ENCODE measurements around the gene TOB1.
A peak's percentile ranks its signal among the peaks of the same experiment; 100 is the strongest.

The TOB1 gene

DNA sequence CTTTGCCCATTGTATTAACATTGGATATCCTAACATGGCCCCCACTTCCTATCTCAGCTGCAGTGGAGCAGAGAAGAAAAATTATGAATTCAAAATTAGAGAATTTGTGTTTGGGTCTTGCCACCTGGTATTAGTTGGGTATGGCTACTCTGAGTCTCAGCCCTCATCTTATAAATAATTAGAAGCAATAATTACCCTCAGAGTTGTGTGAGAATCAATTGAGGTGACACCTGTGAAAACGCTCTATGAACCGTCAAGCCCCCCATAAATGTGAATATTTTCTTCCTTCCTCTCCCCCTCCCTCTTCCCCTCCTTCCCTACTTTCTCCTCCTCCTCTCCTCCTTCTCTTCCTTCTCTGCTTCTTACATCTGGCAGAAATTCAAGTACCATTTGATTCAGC is 8.9 kb upstream of the TOB1 start:
- DNase-seq (ENCODE audit: low read depth): no peak
- no peak overlapping the region for H3K4me3 ChIP-seq (ENCODE audit: low read depth, low read length)
- TF ChIP-seq CTCF (conservative IDR thresholded peaks at IDR 0.05; ENCODE audit: low read depth, low read length): no peak

DNA sequence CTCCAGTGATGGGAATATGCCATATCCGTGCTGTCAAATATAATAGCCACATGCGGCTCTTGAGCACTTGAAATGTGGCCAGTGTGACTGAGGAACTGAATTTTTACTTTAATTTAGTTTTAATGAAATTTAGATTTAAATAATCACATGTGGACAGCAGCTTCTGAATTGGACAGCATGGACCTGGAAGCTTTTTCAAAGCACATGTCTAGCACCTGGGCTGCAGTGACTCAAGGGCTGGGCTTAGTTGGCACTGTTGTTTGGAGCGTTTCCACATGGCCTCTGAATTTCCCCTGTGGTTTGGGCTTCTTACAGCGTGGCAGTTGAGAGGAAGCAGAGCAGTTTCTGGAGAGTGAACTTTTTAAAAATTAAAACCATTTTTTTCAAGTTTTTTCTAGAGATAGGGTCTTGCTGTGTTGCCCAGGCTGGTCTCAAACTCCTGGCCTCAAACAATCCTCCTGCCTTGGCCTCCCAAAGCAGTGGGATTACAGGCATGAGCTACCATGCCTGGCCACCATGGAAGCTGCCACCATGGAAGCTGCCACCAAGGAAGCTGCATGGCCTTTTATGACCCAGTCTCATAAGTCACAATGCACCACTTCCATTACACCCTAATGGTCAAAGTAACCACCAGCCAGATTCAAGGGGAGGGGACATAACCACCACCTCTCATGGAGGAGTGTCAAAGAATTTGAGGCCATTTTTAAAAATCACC is 6.7 kb upstream of the TOB1 start:
- DNase-seq (ENCODE audit: low read depth): no peak
- no peak for TF ChIP-seq CTCF (conservative IDR thresholded peaks at IDR 0.05; ENCODE audit: low read depth, low read length)
- H3K4me3 ChIP-seq (ENCODE audit: low read depth, low read length): no peak overlapping the region

DNA sequence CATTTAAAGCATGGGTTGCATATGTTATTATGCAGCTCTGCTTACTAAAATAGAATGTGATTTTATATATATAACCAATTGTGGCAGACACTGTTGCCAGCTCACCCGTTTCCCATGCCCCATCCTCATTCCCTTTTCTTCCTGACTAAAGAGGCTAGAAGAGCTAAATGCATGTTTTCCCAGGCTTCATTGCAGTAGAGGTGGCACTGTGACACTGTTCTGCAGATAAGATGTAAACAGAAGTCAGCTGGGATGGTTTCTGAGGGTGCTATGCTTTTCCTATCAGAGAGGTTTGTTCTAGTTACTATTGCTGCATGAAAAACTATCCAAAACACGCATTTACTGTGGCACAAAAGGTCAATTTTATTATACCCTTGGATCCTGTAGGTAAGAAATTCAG is 5.7 kb upstream of the TOB1 start:
- no peak overlapping the region for H3K4me3 ChIP-seq (ENCODE audit: low read depth, low read length)
- DNase-seq (ENCODE audit: low read depth): no peak

GRCh38 chr17:50871364-50871763 is 5.2 kb upstream of the TOB1 start:
- no peak overlapping the region for H3K4me3 ChIP-seq (ENCODE audit: low read depth, low read length)
- no peak for TF ChIP-seq CTCF (conservative IDR thresholded peaks at IDR 0.05; ENCODE audit: low read depth, low read length)
- no peak for DNase-seq (ENCODE audit: low read depth)

More for the DNA sequence above, 5.7 kb upstream of the TOB1 start:
- no peak for TF ChIP-seq CTCF (conservative IDR thresholded peaks at IDR 0.05; ENCODE audit: low read depth, low read length)

GRCh38 chr17:50868602-50869001 is 2.4 kb upstream of the TOB1 start:
- no peak for TF ChIP-seq CTCF (conservative IDR thresholded peaks at IDR 0.05; ENCODE audit: low read depth, low read length)
- DNase-seq (ENCODE audit: low read depth): no peak
- H3K4me3 ChIP-seq (ENCODE audit: low read depth, low read length): no peak overlapping the region

DNA sequence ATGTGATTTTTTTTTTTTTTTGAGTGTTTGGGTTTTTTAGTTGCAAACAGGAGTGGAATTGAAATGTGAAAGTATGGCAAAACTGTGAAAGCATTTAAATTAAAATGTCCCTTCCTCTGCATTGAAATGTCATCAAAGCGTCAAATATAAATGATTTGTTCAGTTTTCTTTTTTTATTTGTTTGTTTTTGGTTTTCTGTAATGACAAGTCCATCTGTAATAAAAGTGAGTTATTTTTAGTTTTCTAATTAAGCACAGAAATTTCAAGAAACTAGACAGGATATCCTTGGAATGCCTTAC is 1.9 kb upstream of the TOB1 start:
- DNase-seq (ENCODE audit: low read depth): no peak
- no peak for TF ChIP-seq CTCF (conservative IDR thresholded peaks at IDR 0.05; ENCODE audit: low read depth, low read length)
- peak overlapping the region; percentile 71 for H3K4me3 ChIP-seq (ENCODE audit: low read depth, low read length)

DNA sequence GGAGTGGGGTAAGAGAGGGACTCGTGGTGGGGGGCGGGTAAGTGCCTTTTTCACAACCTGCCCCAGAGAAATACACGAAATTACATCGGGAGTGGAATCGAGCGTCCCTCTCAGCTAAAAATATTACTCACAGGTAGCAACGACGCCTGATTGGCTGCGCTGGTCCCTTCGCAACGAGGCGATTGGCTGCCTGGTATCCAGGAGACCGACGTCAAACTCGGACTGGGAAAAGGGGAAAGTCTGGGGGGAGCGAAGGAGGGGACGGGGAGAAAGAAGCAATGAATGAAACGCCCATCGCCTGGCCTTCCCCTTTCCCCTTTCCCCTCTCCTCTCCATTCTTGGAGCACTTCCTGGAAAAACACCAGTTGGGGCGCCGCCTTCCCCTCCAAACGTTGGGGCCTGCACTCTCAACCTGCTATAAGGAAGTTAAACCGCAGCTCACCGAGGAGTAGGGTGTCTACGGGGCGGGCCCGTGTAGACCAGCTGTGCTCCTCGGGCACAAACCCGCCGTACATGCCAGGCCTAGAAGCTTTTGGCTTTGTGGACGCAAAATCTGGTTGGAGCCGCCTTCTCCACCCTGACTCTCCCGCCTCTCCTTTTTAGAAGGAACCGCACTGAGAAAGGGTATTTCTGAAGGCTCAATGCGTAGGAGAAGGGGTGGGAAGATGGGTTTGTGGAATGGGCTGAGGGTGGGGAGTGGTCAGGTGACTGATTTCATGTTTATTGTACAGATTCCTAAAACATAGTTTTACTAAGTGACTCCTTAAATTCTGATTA is 1.4 kb upstream of the TOB1 start:
- TF ChIP-seq CTCF (conservative IDR thresholded peaks at IDR 0.05; ENCODE audit: low read depth, low read length): no peak

More for the DNA sequence above, 1.4 kb upstream of the TOB1 start:
- DNase-seq (ENCODE audit: low read depth): peak; percentile 96
- peak overlapping the region; percentile 71 for H3K4me3 ChIP-seq (ENCODE audit: low read depth, low read length)
